GM19043 (cell line): Measurements from ENCODE around the gene HFM1.
"Not testable (repeated sequence)": the region's sequence is repeated elsewhere in the genome, so short reads cannot be mapped to it uniquely, and the experiment has no call there.

Source experiments
- ATAC-seq: cut with Tn5 transposase; IDR thresholded peaks from one replicate; pipeline ENCODE4 v1.9.1; 2021; ENCODE audit warnings: low read depth; ENCODE audit not compliant: unreplicated experiment

The HFM1 gene, protein sequence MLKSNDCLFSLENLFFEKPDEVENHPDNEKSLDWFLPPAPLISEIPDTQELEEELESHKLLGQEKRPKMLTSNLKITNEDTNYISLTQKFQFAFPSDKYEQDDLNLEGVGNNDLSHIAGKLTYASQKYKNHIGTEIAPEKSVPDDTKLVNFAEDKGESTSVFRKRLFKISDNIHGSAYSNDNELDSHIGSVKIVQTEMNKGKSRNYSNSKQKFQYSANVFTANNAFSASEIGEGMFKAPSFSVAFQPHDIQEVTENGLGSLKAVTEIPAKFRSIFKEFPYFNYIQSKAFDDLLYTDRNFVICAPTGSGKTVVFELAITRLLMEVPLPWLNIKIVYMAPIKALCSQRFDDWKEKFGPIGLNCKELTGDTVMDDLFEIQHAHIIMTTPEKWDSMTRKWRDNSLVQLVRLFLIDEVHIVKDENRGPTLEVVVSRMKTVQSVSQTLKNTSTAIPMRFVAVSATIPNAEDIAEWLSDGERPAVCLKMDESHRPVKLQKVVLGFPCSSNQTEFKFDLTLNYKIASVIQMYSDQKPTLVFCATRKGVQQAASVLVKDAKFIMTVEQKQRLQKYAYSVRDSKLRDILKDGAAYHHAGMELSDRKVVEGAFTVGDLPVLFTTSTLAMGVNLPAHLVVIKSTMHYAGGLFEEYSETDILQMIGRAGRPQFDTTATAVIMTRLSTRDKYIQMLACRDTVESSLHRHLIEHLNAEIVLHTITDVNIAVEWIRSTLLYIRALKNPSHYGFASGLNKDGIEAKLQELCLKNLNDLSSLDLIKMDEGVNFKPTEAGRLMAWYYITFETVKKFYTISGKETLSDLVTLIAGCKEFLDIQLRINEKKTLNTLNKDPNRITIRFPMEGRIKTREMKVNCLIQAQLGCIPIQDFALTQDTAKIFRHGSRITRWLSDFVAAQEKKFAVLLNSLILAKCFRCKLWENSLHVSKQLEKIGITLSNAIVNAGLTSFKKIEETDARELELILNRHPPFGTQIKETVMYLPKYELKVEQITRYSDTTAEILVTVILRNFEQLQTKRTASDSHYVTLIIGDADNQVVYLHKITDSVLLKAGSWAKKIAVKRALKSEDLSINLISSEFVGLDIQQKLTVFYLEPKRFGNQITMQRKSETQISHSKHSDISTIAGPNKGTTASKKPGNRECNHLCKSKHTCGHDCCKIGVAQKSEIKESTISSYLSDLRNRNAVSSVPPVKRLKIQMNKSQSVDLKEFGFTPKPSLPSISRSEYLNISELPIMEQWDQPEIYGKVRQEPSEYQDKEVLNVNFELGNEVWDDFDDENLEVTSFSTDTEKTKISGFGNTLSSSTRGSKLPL (N-terminal part only)

DNA sequence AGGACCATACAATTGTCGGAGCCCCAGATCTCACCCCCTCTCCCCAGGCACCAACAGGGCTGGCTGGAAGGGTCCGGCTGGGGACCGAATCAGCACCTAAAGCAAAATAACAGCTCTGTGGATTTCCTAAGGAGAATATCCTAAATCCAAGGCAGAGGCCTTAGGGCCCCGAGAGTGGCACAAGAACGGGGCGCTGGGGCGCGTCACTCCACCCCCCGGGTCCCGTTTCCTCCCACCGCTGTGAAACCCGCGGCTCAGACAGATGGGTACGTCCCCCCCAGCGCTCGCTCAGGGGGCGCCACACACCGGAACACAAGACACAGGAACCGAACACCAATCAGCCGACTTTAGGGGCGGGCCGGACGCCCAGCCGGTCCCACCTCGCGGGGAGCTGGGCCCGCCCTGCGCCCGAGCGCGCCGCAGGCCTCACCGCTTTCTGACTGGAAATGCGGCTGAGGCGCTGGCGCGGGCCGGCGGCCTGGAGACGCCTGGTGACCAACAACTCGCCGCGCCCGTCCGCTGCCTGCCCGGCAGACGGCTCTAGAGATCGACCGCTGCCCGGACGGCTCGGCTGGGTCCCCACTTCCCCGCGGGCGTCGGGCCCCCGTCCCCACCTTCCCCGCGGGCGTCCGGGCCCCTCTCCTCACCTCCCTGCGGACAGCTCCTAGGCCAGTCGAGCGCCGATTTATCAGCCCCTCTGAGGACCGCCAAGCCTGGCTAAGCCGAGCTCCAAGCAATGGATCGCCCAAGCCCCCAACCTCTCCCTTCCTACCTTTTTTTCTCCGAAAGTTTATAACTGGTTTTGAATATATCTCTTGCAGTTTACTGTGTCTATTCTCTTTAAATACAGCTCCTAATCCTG, at the start of gene HFM1:
TSS of gene HFM1 (minus strand) at position 687 of the 862 bp plus-strand sequence. CDS start 3,755 bp downstream, outside the sequence.
- peak; percentile 88 for ATAC-seq

DNA sequence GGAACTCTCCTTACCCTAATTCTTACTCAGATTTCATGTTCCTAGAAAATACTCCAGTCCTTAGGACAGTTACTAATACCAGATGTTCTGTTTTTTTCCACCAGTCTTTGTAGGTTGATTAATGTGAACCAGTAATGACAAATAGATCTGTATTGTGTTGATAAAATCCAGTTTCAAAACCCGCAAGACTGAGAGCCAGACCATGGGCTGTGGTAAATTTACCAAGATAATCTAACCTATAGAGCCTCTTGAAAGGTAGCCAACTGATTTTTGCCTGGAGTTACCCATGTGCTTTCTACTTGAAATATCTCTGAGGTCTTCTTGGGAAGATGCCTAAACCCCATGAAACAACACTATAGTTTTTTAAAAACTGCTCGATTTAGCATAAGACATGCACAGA, 49.5 kb upstream of the HFM1 start:
- ATAC-seq = no peak

DNA sequence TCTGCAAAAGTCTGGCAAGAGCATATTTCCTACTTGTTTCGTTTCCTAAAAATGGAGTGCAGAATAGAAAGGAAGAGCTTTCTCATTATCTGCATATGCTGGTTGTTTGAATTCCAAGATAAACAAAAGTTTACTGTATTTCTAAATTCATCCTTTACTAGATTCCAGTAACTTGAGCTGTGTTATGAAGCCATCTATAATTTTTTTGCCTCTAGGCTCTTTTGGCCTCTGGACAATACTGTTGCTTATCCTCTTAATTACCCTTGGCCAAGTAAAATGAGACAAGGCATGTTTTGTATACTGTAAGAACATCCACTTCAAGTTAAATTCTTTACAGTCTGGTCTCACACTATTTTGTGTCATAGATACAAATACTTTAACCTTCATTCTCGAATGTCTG, 45.6 kb upstream of the HFM1 start:
- no peak for ATAC-seq

DNA sequence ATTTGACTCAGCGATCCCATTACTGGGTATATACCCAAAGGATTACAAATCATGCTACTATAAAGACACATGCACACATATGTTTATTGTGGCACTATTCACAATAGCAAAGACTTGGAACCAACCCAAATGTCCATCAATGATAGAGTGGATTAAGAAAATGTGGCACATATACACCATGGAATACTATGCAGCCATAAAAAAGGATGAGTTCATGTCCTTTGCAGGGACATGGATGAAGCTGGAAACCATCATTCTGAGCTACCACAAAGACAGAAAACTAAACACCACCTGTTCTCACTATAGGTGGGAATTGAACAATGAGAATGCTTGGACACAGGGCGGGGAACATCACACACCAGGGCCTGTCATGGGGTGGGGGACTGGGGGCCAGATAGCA, 43.1 kb upstream of the HFM1 start:
- not testable (repeated sequence) for ATAC-seq

DNA sequence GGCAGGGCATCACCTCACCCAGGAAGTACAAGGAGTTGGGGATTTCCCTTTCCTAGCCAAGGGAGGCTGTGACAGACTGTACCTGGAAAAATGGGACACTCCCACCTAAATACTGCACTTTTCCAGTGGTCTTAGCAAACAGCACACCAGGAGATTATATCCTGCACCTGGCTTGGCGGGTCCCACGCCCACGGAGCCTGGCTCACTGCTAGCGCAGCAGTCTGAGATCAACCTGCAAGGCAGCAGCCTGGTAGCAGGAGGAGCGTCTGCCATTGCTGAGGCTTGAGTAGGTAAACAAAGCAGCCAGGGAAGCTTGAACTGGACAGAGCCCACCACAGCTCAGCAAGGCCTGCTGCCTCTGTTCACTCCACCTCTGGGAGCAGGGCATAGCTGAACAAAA, 37.3 kb upstream of the HFM1 start:
- not testable (repeated sequence) for ATAC-seq

DNA sequence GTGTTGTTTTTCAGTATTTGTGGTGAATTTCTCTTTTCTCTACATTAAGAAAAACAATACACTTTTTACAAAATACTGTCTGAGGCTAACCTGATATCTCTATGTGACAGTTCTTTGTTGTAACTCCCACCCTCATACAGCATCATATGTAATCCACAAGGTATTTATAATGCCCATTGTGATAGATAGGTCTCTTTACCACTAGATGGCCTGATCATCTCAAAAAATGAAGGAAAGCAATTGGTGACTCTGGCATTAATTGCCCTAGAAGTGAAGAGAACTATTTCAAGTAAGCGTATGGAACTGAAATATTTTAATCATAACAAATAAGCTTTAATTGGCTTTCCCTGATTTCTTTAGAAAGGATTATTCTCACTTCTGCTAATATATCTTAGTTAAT, 36.2 kb upstream of the HFM1 start:
- no peak for ATAC-seq

DNA sequence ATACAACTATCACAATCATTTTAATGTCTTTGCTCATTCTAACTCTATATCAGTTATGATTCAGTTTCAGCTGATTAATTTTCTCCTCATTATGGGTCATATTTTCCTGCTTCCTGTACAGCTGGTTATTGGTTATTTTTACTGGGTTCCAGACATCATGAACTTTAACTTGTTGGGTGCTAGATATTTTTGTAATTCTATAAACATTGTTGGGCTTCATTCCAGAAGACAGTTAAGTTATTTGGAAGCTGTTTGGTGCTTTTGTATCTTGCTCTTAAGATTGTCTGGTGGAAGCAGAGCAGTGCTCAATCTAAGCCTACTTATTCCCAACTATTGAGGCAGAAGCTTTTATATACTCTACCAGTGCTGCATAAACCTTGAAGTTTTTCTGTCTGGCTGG, 34.4 kb upstream of the HFM1 start:
- ATAC-seq = no peak

DNA sequence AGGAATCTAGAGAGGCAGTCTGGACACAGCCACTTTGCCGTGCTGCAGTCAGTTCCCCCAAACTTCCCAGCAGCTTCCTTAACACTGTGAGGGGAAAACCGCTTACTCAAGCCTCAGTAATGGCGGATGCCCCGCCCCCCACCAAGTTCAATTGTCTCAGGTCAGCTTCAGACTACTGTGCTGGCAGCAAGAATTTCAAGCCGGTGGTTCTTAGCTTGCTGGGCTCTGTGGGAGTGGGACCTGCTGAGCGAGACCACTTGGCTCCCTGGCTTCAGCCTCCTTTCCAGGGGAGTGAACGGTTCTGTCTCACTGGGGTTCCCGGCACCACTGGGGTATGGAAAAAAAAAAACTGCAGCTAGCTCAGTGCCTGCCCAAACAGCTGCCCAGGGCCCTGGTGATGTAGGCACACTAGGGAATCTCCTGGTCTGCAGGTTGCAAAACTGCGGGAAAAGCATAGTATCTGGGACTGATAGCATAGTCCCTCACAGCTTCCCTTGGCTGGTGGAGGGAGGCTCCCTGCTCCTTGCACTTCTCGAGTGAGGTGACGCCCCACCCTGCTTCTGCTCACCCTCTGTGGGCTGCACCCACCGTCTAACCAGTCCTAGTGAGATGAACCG, 23.7 kb upstream of the HFM1 start:
- no peak for ATAC-seq

DNA sequence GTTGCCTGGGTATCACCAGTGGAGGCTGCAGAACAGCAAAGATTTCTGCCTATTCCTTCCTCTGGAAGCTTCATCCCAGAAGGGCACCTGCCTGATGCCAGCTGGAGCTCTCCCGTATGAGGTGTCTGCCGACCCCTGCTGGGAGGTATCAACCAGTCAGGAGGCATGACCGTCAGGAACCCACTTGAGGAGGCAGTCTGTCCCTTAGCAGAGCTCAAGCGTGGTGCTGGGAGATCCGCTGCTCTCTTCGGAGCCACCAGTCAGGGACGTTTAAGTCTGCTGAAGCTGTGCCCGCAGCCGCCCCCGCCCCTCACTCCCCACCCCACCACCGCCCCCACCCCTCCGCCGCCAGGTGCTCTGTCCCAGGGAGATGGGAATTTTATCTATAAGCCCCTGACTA, 23.1 kb upstream of the HFM1 start:
- ATAC-seq = no peak

DNA sequence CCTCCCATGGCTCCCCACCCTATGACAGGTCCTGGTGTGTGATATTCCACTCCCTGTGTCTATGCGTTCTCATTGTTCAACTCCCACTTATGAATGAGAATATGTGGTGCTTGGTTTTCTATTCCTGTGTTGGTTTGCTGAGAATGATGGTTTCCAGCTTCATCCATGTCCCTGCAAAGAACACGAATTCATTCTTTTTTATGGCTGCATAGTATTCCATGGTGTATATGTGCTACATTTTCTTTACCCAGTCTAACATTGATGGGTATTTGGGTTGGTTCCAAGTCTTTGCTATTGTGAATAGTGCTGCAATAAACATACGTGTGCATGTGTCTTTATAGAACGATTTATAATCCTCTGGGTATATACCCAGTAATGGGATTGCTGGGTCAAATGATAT, 17.9 kb upstream of the HFM1 start:
- not testable (repeated sequence) for ATAC-seq

DNA sequence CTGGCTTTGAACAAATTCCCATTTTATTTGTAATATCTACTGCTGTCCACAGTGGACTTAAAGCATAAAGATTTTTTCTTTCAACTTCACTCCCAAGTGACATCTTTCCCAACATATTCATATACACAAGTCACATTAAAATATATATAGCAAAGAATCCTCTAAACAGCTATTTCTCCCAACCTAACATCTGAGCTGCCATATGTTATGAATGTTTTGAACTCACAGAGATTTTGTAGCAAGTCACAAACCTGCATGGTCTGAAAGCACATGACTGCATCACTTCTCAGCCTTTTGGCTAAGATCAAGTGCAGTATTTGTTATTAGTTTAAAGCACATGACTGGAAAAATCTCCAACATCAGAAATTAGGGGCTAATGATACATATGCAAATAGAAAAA, 7.7 kb upstream of the HFM1 start:
- ATAC-seq = no peak

DNA sequence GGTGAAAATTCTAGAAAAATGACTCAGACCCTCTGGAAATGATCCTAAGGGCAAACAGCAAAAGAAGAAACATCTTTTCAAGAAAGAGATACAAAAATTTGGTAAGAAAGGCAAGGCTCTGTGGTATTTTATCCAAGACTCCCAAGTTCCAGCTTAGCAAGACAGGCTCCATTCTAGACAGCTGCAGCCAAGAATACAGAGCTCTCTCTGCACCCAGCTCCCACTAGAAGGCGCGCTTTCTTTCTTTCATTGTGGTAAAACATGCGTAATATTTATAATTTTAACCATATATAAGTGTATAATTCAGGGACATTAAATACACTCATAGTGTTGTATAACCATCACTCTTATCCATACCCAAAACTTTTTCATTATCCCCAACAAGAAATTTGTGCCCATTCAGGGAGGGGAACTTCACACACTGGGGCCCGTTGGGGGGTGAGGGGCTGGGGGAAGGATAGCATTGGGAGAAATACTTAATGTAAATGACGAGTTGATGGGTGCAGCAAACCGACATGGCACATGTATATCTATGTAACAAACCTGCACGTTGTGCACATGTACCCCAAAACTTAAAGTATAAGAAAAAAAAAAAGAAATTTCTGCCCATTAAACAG, 2.2 kb upstream of the HFM1 start:
- ATAC-seq = no peak

DNA sequence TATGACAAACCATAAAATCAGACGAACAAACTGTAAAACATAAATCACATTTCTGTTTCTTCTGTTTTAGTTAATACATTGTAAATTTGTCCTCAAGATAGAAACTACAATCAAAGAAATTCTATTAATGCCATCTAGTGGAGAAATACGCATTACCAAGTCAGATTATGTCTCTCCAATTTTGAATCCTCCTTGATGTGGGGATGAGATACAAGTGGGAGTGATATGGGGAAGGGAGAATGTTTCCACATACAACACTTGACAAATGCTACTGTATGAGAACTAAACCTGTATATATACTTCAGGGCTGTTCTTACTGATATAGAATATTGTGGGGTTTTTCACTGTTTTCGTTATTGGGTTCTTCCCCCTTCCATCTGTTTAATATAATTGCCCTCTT, 2.6 kb downstream of the HFM1 start:
- ATAC-seq = no peak

DNA sequence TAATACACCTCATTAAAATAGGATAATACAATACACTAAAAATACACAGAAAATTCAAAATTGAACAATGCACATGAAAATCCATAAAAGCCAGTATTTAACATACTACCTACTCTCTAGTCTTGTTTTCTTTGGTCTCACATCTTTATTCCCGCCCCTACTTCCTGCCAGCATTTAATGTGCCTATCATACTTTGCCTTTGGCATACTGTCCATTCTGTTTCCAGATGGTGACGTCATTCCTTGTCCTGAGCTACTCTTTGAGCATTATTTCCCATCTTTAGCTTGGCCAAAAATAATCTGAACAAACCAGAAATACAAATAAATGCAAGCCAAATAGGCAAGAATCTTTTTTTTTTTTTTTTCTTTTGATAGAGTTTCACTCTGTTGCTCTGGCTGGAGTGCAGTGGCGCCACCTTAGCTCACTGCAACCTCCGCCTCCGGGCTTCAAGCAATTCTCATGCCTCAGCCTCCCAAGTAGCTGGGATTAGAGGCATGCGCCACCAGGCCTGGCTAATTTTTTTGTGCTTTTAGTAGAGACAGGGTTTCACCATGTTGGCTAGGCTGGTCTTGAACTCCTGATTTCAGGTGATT, 4.4 kb downstream of the HFM1 start:
- no peak for ATAC-seq

DNA sequence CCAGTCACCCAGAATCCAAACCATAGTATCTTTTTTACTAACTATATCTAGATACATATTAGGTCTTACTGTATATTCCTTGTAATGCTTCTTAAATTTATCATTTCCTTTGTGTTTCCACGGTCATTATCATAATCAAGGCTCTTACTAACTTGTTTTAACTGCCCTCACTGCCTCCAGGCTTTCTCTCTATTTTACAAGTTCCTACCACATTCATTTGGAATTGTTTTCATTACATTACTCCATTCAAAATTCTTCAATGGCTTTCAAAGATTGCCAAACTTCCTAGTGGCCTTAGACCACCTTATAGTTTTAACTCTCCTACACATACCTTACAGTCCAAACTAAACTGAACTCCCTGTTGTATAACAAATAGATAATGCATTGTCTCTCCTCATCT, 6.3 kb downstream of the HFM1 start:
- no peak for ATAC-seq

DNA sequence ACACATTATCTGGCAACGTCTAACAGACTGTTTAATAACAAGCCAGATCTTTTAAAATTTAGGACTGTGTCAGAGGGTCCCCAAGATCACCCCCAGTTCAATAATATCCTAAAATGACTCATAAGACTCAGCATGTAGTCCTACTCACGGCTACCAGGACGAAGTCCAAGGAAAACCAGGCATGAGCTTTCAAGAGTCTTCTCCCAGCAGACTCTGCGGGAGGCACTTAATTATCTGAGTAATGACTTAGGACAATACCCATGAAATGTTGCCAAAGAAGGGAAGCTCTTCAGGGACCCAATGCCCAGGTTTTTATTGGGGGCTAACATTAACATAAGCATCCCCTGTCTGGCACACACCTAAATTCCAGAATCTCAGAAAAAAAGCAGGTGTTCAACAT, 7.0 kb downstream of the HFM1 start:
- ATAC-seq = no peak

DNA sequence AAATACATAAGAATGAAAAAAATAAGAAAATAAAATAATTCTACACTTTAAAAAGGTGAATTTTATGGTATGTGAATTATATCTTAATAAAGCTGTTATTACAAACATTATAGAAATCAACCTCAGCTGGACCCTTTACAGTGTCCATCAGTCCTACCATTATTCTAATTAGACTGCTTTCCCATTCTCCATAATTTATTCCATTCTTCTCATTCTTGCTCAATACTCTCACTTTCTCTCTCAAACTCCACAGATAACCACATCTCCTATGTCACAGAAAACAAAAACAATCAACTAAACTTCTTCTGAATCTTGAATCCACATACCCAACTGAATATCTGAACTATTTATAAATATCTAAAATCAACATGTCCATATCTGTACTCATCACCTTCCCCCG, 11.6 kb downstream of the HFM1 start:
- ATAC-seq = no peak

DNA sequence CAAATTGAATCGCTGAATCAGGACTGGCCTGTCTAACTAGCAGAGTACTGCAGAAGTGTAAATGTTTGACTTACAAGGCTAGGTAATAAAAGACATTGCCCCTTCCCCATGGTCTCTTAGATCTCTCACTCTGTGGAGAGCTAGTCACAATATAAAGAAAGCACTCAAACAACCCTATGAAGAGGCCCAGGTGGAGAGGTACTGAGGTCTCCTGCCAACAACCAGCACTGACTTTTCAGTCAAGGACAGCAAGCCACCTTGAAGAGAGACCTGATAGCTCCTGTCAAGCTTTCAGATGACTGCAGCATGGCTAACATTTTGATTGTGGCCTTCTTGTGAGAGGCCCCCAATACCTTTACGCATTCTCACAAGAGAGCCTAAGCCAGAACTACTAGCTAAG, 18.5 kb downstream of the HFM1 start:
- ATAC-seq = no peak

DNA sequence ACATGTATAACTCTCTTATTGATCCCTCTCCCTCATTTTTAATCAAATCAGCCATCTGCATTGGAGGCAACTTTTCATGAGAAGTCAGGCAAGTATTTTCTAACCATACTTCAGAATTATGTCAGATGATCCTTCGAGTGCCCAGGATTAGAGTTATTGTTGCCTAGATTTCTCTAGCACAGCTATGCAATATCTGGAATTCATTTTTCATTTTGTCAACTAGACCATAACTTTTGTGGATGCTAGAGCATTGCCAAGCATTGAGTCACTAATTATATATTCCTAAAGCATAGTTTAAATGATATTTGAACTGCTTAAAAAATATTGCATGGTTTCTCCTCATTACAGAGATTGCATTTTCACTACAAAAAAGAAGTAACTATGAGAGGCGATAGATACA, 21.2 kb downstream of the HFM1 start:
- no peak for ATAC-seq
